ENCODE data around the gene TTC28.

Gene TTC28

DNA sequence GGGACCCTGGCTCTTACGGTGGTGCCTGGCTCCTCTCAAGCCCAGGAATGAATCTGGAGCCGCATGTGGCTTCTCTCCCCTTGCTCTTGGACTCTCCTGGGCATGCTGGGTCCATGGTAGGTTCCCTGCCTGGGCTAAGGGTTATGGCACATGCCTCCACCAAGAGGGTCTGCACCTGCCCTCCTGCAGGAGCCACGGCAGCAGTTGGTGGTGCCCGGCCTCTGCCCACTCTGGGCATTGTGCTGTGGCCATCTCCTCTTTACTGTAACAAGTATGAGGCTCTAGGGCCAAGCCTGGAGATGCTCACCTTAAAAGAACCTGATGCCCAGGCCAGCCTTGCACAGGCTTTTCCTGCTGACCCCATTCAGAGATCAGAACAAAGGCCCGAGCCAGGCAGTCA lies 656.6 kb downstream of the TTC28 start:
- DNase-seq (ENCODE audit: low read depth in 2 of 2), result no peak

- no peak for DNase-seq (ENCODE audit: low read depth in 2 of 2)
These were observed 657.5 kb downstream of the TTC28 start for GRCh38 chr22:28021998-28022660.

DNA sequence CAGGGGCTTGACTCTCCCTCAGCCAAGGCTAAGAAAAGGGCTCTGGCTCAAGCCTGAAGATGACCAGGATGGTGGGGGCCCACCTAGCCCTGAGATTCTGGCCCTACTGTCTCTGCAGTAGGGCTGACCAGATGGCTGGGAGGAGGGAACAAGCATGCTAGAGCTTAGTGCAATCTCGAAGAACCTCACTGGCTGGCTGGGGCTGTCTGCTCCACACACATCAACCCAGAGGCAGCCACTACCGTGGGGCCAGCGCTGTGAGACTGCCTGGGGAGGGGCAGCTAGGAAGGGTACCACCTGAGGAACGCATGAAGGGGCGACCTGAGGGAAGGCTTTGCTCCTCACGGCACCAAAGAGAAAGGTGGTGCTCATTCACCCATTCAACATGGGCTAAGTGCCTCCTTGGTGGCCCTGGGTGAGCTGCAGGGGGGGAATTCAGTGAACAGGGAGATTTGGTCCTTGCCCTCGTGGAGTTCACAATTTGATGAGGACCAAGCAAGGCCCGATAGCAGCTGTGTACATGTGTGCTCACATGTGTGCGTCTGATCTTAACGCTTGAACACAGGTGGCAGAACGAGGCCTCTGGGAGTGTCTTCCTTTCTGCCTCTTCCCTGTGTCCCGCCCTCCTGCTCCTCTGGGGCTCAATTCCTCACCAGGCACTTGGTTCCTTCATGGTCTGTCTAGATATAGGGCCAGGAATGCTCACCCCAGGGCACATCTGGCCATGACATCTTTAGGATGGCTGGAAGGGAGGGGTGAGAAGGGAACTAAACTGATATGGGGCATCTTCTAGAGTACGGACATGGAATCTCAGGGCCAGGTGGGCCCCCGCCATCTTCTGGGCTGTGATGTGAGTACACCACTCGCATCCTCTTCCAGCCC lies 658.3 kb downstream of the TTC28 start:
- DNase-seq (ENCODE audit: low read depth in 2 of 2), result no peak

DNA sequence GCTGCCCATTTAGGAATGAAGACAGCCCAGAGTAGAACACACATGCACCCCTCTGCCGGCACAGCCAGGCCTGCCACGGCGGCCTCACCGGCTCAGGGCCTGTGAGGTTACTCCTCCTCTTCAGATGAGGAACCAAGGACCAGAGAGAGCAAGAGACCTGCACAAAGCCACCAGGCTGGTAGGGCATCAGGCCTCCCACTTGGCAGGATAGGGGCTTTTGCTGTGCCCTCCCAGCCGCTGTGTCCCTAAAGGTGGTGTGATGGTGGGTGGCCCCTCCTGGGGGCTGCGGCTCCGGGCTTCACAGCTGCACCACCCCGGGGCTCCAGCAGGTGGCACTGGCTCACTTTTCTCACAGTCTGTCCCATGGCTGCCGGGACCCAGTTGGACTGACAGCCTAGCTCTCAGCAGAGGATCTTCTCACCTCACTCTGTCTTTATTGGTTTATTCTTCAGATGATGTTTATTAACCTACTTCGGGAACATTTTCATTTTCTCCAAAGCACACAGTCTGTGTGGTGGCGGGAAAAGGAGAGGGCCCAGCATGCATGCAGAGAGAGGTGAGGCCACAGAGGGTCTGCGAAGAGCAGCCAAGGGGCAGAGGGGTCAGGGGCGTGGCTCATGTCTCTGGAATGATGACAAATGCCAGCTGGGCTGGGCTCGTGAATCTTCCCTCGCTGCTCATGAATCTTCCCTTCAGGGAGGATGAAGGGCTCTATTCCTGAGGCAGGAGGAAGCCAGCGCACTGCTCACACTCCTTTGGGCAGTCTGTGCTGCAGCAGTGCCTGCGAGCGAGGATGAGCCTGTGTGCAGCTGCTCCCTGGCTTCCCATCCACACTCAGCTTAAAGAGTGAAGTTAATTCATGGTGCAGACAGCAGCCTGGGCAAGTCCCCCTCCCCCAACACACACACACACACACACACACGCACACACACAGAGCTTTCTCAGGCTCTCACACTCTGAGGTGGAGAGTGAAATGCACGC lies 659.5 kb downstream of the TTC28 start:
- DNase-seq (ENCODE audit: low read depth in 2 of 2), result peak in 1 of 2 donors; percentile 34

- DNase-seq (ENCODE audit: low read depth in 2 of 2), result no peak
These were observed 660.3 kb downstream of the TTC28 start for GRCh38 chr22:28019360-28019759.

DNA sequence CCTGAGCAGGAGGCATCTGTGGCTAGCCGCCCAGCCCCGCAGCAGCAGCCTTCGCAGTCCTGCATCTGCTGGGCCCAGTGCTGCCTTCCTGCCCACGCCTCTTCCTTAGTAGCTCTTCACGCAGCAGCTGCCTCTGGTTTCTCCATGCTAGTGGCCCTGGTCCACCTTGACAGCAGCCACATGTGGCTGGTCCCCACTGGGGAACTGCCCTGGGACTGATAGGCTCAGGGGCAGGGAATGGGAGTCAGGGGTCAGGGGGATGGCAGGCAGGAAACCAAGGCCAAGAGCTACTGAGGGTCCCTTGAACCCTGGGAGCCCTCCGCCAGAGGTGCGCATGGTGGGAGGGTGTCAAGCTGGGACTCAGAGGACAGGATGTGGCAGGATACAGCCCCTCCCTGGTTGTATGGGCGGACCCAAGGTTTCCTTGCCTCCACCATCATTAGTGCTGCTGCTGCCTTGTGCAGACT lies 661.1 kb downstream of the TTC28 start:
- DNase-seq (ENCODE audit: low read depth in 2 of 2), result no peak

- no peak for DNase-seq (ENCODE audit: low read depth in 2 of 2)
These were observed 661.8 kb downstream of the TTC28 start for GRCh38 chr22:28017859-28018258.

DNA sequence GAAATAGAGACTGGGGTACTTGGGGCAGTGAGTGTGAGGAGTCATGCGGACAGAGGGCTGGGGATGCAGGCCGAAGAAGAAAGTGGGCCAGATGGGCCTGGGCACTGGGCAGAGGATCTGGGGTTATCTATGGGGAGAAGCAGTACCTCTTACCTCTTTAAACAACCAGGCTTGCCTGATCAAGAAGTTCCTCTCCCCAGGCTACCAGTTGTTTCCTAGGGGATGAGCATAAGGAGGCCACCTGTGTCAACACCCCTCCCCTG lies 662.2 kb downstream of the TTC28 start:
- no peak for DNase-seq (ENCODE audit: low read depth in 2 of 2)

- no peak for DNase-seq (ENCODE audit: low read depth in 2 of 2)
These were observed 662.7 kb downstream of the TTC28 start for GRCh38 chr22:28016781-28017557.

DNA sequence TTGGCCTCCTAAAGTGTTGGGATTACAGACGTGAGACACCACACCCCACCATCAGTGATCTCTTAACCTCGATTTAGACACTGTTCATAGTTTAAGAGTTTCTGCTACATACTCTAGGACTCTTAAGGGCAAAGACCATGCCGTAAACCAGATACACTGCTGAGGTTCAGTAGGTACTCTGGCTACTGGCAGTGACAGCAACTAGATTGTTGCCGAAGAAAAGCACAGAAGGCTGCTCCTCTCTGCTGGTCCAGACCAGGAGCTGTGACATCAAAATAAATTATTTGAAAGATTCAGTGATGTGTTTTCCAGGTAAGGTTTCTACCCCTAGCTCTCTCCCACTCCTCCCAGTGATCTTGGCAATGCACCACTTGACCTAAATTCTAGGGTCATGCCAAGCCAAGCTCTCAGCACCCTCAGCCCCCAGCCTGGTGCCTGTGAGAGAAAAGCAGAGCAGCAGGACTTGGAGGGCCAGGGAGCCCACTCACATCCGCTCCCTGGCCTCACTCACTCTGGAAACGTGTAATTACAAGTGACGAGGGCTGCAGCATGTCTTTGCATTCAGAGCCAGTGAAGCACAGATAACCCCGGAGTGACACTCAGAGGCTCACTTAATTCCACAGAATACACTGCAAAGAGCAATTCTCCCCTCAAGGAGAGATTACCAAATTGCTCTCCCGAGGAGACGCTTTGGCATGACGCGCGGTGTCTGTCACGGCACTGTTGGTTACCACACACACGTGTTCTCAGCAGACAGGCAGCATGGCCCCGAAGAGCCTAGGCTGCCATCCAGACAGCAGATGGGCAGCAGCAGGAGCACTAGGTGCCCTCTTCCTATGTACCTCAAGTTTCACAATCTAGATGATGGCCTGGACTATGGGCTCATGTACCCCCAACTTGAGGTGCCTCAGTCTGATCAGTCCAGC lies 663.7 kb downstream of the TTC28 start:
- no peak for DNase-seq (ENCODE audit: low read depth in 2 of 2)

DNA sequence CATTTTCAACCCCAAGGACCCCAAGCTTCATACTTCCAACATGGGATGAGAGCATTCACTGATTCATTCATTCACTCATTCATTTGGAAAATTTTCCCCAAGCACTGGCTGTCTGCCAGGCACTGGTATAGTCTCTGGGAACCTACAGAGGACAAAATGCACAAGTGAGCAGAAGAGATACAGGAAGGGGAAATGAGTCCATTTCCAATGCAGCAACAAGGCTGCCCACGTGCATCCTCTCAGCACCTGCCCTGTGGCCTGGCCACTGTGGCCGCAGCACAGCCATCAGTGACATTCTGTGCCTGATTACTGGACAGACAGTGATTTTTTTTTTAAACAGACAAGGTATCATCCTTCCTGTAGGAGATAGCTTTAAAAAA lies 664.6 kb downstream of the TTC28 start:
- DNase-seq (ENCODE audit: low read depth in 2 of 2), result no peak

DNA sequence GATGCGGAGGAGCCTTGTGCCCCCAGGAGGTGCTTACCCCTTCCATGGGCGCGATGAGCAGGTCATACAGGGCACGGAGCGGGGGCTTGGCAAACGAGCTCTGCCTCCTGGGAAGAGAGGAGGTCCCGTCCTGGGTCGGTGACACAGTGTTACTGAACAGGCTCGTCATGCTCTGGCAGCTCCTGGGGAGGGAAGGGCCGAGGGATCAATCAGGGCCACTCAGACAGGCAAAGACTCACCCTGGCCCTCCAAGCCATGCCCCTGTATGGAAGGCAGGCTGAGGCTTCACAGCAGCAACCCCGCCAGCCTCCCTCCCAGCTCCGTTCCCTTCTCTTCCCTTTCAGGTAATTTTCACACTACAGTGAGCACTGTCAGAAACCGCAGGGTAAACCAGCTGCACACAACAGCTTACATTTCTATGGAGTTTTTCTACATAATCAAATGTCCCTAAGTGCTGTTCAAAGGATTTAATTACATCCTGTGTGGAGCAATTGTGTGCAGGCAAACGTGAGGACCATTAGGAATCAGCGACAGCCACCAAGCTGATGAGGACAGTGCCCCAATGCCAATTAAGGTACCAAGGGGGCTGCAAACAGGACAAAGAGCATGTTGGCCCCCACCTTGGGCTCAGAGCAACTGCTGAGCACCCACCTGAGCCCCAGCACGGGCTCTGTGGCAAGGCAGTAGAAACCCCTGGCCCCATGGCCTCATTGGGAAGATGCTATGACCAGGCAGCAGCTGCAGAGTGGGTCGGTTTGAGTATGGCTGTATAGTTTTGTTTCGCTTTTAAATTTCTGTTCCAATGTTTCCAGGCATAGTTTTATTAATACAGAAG lies 665.2 kb downstream of the TTC28 start:
- DNase-seq (ENCODE audit: low read depth in 2 of 2), result no peak

- DNase-seq (ENCODE audit: low read depth in 2 of 2), result no peak
These were observed 666.0 kb downstream of the TTC28 start for GRCh38 chr22:28013611-28014010.

DNA sequence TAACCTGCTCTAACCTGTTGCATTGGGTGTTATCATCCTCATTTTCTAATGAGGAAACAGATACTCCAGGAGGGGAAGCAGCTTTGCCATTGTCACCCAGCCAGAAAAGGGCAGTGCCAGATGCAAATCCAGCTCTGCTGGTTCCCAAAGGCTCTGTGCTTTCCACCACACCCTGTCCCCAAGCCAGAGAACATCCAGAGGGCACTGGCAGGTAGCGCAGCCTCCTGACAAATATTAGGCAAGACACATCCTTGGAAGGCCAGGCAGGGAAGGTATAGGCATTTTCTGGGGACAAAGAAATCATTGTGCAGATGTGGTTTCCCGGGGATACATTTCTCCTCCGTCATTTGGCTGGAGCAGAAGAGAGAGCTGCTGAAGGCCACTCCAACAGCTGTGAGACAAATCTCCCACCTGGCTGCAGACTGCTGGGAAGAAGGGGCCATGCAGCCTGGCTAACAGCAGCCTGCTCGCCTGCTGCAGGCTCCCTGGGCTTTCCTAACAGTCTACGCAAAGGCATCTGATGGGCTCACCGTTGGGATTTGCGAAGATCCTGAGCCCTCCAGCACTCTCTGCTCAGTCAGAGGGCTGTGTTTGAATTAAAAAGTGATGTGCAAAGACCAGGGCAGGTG lies 666.7 kb downstream of the TTC28 start:
- no peak for DNase-seq (ENCODE audit: low read depth in 2 of 2)

GRCh38 chr22:28009272-28009827 lies 670.3 kb downstream of the TTC28 start:
- DNase-seq (ENCODE audit: low read depth in 2 of 2), result peak; percentile 35 to 57

DNA sequence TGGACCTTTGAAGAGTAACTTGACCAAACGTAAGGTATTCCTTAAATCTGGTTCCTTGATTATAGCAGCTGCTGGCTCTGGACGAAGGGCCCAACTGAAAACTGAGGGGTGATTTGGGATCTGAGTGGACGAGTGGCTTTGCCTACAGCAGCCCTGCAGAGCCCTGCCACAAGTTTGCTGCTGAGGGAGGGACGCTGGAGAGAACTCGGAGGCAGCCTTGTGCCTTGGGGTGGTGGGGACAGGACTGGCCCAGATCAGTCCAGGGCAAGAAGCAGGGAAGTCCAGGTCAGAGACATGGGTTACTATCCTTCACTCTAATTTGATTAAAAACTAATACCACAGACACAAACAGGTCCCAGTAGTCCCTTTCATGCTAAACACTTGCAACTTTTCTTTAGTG lies 671.0 kb downstream of the TTC28 start:
- no peak for DNase-seq (ENCODE audit: low read depth in 2 of 2)

DNA sequence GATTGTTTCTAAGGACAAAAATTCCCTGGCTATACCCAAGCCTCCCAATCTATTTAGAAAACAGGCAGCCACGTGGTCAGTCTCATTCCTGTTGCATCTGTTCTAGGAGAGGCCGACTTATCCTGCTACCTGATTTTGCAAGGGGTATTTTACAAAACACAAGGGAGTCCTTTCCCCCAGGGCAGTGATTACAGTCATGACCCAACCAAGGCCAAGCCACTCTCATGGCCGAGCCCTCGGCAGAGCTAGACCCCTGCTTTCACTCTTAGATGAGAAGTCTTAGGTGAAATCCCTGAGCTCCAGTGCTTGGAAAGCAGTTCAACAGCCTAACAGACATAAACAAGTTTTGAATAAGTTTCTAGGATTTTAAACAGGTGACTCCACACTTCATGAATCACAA lies 671.6 kb downstream of the TTC28 start:
- DNase-seq (ENCODE audit: low read depth in 2 of 2), result no peak

- no peak for DNase-seq (ENCODE audit: low read depth in 2 of 2)
These were observed 673.4 kb downstream of the TTC28 start for GRCh38 chr22:28006271-28006670.

DNA sequence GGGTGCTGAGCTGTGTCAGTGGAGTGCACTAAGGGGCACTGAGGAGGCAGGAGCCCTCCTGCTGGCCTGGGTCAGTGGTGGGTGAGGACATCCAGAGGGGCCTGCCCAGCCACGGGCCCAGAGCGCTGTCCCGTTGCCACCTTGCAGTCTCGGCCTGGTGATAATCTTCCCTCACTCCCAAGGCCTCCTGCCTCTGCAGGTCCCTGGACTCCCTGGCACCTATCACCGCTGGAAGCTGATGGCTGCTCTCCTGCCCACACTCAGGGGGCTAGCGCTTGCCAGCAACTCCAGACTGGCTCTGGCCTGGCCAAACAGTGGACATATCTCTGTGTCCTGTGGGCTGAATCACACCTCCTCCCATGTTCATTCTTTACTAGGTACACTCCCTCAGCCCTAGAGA lies 674.1 kb downstream of the TTC28 start:
- DNase-seq (ENCODE audit: low read depth in 2 of 2), result no peak
